Inflammatory macrophage (primary cell): Measurements from ENCODE around the gene ERC2.

Experiments
- DNase-seq, 2 donors: peaks; one replicate each; pipeline ENCODE4 v3.0.0-alpha.2; 2020 to 2022

The ERC2 gene

DNA sequence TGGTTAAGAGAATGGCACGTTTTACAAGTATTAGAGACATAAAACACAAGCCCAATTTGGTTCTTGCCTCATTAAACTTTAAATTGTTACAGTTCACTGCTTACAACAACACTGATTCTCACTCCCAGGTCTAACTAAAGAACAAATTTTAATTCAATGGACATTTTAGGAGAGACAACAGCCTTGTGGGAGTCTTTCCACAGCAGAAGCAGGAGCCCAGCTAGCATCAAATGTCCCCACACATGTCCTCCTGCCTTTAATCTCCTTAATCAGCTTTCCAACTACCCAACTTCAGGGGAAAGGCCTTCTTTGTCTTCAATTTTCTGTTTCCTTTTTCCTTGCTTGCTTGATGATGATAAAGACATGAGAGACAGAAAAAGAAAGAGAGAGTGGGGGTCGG is 693.4 kb downstream of the ERC2 start:
- no peak for DNase-seq

GRCh38 chr3:55771503-55771902 is 696.8 kb downstream of the ERC2 start:
- DNase-seq: no peak

DNA sequence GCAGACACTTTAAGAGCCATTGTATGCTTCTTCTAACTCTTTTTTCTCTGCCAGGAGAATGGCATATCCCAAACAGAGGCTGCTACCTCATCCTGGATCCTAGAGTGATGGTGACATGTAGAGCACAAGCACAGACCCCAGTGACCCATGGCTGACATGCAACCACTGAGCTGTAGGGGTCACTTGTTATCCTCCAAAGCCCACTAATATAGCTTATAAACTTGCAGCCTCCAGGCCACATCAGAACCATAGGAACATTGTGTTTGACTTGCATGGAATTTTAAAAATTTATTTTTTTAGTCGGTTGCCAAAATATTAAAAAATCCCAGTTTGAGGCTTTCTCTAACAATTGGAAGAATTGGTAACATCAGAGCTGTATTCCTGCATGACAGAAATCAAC is 698.2 kb downstream of the ERC2 start:
- DNase-seq: no peak

DNA sequence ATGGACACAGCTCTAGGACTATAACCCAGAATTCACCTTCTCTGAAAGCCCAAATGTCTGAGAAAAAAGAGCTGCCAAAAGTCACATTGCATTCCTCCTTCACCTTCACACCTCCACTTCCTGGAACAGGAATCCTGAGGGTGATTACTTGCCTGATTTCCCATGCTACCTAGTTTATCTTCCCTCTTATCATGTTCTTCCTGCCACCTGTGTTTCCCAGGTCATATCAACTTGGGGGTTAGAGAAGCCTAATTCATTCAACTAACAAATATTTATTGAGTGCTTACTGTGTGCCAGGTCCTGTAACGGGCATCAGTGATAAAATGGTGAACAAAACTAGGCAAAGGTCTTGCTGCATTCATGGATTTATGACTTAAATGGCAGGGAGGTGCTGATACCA is 701.5 kb downstream of the ERC2 start:
- no peak for DNase-seq

- DNase-seq: no peak
Observed at GRCh38 chr3:55765906-55766701, 702.2 kb downstream of the ERC2 start.

GRCh38 chr3:55765398-55765797 is 702.9 kb downstream of the ERC2 start:
- DNase-seq: no peak

GRCh38 chr3:55756976-55757375 is 711.3 kb downstream of the ERC2 start:
- no peak for DNase-seq

DNA sequence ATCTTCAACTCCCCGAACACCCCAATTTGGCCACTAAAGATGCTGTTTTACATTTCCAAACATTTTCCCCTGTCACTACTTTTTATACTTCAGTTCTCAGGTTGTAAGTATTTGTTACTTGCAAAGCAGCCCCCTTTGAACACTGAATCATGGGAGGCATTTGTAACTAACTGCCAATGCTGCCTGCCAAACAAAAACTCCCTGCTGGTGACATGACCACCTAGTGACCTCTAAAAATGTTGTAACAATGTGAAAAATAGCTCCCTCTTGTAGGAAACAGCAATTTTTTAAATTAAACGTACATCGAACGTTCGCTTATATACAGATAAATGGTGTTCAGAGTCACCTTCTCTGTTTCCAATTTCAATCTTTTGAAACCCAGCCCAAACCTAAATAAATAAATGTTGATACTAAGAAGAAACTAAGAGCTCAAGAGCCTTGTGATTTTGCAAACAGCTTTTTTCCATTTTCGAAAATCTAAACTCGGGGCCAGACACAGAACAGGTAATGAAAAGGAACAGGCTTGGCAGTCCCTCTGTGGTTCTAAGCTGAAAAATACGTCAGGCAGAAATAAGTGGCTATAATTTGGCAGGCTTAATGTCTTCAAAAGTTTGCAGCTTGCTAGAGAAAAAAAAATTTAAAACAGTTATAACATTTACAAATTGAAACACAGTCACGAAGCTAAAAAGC is 712.6 kb downstream of the ERC2 start:
- no peak for DNase-seq

DNA sequence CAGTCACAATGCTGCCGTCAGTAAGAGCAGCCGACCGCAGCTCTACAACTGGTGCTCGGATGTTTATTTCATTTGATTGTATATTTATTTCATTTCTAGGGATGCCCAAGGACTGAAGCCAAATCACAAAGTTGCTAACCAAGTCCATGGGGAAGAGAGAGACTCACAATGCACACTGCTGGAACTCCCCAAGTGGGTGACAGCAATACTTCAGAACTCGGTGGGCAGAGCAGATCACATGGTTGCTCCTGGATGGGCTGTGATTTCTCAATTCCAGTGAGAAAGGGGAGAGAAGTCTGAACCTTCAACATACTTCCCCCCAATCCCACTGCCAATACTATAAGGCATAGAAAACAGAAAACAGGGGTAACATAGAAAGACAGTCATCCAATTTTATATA is 715.4 kb downstream of the ERC2 start:
- no peak for DNase-seq

- DNase-seq: no peak
Observed at GRCh38 chr3:55751730-55752129, 716.5 kb downstream of the ERC2 start.

GRCh38 chr3:55750525-55750924 is 717.7 kb downstream of the ERC2 start:
- no peak for DNase-seq

GRCh38 chr3:55749036-55749435 is 719.2 kb downstream of the ERC2 start:
- no peak for DNase-seq

- peak in 1 of 2 donors; percentile 1 for DNase-seq
Observed at GRCh38 chr3:55746808-55747413, 721.4 kb downstream of the ERC2 start.

- DNase-seq: no peak
Observed at GRCh38 chr3:55742832-55743136, 725.5 kb downstream of the ERC2 start.

DNA sequence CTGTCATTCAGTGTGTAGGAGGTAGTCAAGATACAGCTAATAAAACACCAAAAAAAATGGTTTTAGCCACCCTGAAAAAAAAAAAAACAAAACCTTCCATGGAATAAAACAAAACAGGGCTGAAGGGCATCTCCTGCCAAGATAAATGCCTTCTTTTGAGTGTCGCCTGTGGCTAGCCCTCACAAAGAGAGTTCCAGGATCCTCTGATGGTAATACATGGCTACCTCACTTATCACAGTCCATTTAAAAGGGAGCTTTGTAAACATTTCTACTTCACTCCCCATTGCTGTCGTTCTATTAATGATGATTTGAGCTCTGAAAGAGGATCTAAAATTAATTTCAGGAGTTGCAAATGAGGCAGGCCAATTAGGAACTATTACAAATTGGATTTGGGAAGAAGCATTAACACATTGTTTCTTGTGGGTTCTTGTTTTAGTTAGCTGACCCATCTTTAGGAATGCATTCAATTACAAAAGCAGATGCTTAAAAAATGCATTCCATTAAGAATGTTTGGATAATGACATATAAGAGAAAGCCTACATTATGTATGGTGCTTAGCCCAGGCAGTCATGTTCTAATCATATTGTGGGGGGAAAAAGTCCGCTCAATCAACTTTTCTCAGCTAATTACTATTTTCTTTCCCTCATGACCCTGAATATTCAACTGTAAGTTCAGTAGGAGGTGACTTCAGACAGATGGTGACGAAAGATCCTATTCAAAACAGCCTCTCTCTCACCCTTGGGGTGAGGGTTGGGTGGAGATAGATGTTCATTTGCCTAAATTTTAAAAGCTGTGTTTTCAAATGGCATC is 726.0 kb downstream of the ERC2 start:
- DNase-seq: no peak

- no peak for DNase-seq
Observed at GRCh38 chr3:55737186-55737585, 731.1 kb downstream of the ERC2 start.

- peak; percentile 1 to 25 for DNase-seq
Observed at GRCh38 chr3:55735976-55736375, 732.3 kb downstream of the ERC2 start.

GRCh38 chr3:55731741-55732140 is 736.5 kb downstream of the ERC2 start:
- DNase-seq: no peak

DNA sequence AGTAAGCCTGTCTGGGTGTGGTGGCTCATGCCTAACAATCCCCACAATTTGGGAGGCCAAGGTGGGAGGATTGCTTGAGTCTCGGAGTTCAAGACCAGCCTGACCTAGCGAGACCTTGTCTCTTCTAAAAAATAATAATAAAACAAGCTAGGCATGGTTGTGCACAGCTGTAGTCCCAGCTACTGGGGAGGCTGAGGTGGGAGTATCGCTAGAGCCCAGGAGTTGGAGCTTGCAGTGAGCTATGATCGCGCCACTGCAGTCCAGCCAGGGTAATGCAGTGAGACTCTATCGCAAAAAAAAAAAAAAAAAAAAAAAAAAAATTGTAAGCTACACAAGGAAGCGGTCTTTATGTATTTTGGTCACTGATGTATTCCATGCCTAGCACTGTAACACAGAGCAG is 738.7 kb downstream of the ERC2 start:
- no peak for DNase-seq

DNA sequence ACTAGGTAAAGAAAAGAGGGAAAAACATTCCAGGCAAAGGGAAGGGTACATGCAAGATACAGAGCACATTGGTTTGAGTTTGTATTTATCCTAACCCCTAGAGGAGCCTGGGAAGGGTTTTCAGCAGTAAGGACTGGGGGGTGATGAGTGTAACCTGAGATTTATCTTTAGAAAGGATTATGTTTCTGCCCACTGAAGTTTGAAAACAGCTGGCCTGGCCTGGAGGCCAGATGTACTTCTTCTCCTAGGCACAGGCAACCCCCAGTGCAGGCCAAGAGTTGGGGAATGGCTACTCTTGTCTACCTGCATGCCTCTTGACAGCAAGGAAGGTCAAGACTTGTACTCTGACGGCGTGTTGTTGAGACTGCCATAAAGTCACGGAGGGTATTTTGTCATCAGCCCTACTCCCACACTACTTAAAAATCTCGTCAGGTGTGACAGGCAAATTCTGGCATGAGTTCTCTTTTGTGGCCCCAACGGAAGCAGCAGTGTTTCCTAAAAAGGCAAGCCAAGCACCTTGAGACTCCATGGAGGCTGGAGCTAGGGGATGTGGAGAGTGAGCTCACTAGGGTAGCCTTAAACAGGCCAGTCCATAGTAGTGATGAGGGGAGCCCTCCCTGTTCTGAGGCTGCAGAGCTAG is 739.7 kb downstream of the ERC2 start:
- DNase-seq: no peak

DNA sequence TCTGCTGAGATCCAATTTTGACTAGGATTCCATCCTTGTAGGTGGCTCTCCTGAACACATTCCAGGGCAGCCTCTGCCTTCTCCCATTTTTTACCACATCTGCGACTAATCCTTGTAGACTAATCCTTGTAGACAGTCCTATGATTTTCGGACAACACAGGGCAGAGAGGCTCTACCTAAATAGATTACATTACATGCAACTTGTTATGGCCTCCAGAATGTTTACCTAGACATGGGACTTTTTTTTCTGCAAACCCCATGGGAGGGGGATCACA is 741.8 kb downstream of the ERC2 start:
- DNase-seq: no peak

DNA sequence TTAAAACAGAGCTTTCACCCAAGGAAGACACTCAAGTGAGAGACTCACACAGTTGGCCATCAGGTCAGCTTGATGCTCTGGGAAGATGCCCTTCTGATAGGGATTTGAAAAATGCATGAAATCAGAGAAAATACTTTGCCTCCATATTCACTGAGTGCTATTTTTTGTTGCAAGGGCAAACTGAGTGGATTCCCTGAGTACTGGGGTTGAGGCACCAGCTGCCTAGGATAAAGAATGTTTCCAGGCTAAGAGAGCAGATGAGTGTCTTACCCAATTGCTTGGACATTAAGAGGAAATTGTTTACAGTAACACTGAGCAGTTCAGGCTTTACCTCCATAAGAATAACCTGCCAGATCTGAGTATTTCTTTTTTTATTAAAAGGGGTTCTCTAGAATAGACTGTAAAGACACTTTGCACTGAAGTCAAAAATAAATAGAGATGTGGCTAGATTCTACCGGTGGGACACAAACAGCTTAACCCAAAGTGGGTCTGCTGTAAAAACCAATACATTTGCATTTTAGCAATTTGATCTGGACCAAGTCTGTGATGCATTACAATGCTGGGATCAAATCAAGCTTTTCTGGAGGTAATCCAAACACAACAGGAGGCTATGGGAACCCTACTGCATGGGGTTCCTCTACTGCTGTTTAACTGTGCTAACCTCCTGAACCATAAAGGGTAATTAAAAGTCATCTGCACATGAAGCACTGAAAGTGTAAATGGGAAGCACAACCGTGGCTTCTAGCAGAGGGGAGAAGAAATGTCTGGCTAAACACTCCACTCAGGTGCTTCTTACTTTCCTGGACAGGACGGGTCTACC is 742.4 kb downstream of the ERC2 start:
- no peak for DNase-seq
